Right atrium auricular region (tissue), 2 donors: ENCODE data around the gene ZNF138. TPM values are rescaled to one million over a fixed set of nuclear protein-coding genes. Genes with fewer than 3 reads are reported as not detected.
"Not testable (repeated sequence)": the region's sequence is repeated elsewhere in the genome, so short reads cannot be mapped to it uniquely, and the experiment has no call there.

Experiments
- DNase-seq: peaks from one replicate; pipeline ENCODE4 v3.0.0-alpha.2; 2019; ENCODE audit warnings: low spot score
- H3K27ac ChIP-seq, 2 donors: fragments of 200-600 bp; sonication (generic); 1 replicate in 1 of 2; 2 replicates in 1 of 2; pipeline ENCODE4 v1.5.1; 2016 to 2019
- H3K27me3 ChIP-seq, 2 donors: fragments of 200-600 bp; sonication (generic); one replicate each; pipeline versions ENCODE4 v1.5.1 to v1.6.0; 2017 to 2019
- H3K36me3 ChIP-seq: fragments of 200-600 bp; sonication (generic); one replicate; pipeline ENCODE4 v1.5.1; 2016
- H3K4me1 ChIP-seq, 2 donors: fragments of 200-600 bp; sonication (generic); one replicate each; pipeline versions ENCODE4 v1.5.1 to v1.6.0; 2017 to 2019
- H3K4me3 ChIP-seq, 2 donors: fragments of 200-600 bp; sonication (generic); 1 replicate in 1 of 2; 2 replicates in 1 of 2; pipeline ENCODE4 v1.5.1; 2017 to 2019; ENCODE audit warnings: mild to moderate bottlenecking in 1 of 2, moderate library complexity in 1 of 2
- H3K9me3 ChIP-seq, 2 donors: fragments of 200-600 bp; sonication (generic); one replicate each; pipeline ENCODE4 v1.5.1; 2019
- total RNA-seq, 2 donors: library from RNA; depleted of rRNA; stranded (reverse); fragments of >200 nt; gene quantifications; one replicate each; pipeline ENCODE4 v1.1.0, GENCODE V29; 2016
- TF ChIP-seq, protein P1 (sequence below), 2 donors: fragments of 200-600 bp; sonication (generic); IDR thresholded peaks; one replicate each; pipeline ENCODE4 v1.5.1; 2019; ENCODE audit warnings: antibody characterized with exemption in 2 of 2

Gene ZNF138
- total RNA-seq, 2 donors from 2014 or later, result 3.1 to 7.6 TPM

- H3K9me3 ChIP-seq, result no peaks in the 10 kb centered on the region
- TF ChIP-seq, protein P1, sequence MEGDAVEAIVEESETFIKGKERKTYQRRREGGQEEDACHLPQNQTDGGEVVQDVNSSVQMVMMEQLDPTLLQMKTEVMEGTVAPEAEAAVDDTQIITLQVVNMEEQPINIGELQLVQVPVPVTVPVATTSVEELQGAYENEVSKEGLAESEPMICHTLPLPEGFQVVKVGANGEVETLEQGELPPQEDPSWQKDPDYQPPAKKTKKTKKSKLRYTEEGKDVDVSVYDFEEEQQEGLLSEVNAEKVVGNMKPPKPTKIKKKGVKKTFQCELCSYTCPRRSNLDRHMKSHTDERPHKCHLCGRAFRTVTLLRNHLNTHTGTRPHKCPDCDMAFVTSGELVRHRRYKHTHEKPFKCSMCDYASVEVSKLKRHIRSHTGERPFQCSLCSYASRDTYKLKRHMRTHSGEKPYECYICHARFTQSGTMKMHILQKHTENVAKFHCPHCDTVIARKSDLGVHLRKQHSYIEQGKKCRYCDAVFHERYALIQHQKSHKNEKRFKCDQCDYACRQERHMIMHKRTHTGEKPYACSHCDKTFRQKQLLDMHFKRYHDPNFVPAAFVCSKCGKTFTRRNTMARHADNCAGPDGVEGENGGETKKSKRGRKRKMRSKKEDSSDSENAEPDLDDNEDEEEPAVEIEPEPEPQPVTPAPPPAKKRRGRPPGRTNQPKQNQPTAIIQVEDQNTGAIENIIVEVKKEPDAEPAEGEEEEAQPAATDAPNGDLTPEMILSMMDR (IDR thresholded peaks at IDR 0.05), result no peak
- H3K4me1 ChIP-seq, result no peaks in the 10 kb centered on the region
- DNase-seq, result no peak
- no peaks in the 10 kb centered on the region for H3K27me3 ChIP-seq
- no peak overlapping the region for H3K27ac ChIP-seq
- H3K36me3 ChIP-seq, result no peaks in the 10 kb centered on the region
- no peak overlapping the region for H3K4me3 ChIP-seq
Observed at GRCh38 chr7:64849924-64850499, 55.8 kb downstream of the ZNF138 start.

DNA sequence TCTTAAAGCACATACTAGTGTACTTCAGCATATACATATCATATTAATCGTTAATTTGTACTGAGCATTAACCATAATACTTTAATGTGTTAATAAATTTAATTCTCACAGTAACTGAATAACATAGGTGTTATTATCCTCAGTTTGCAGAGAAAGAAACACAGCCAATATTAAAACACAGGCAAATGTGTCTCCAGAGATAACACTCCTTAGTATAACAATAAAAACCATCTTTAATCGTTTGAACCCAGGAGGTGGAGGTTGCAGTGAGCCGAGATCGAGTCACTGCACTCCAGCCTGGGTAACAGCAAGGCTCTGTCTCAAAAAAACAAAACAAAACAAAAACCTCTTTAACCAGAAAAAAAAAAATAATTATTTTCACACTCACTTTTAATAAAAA lies 59.5 kb downstream of the ZNF138 start:
- Histone ChIP-seq H3K4me1 (no peaks in the 10 kb centered on the region), H3K4me3 (no peak overlapping the region), H3K9me3 (no peaks in the 10 kb centered on the region), H3K27ac (no peak overlapping the region), H3K27me3 (no peaks in the 10 kb centered on the region), H3K36me3 (no peaks in the 10 kb centered on the region)
- DNase-seq, result no peak
- TF ChIP-seq, protein P1 (IDR thresholded peaks at IDR 0.05), result no peak

DNA sequence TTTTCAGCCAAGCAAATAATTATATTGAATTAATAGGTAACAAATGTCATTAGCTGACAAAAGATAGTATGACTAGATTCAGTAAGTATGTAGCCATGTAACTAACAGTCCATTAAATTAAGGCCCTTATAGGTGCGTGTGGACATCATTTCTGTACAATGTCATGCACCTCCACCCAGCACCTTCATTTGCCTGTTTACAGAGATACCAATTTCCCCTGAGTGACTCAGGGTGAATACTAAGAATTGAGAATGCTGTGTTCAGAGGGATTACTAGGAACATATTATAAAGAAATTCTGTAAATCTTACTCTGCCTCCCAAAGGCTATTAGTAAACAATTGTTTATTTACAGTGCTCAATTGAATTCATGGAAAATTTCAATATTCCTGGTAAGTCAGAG lies 60.7 kb downstream of the ZNF138 start:
- no peaks in the 10 kb centered on the region for H3K27me3 ChIP-seq
- H3K4me3 ChIP-seq, result no peak overlapping the region
- no peaks in the 10 kb centered on the region for H3K9me3 ChIP-seq
- no peak for DNase-seq
- no peaks in the 10 kb centered on the region for H3K4me1 ChIP-seq
- no peak overlapping the region for H3K27ac ChIP-seq
- TF ChIP-seq, protein P1 (IDR thresholded peaks at IDR 0.05), result no peak
- H3K36me3 ChIP-seq, result no peaks in the 10 kb centered on the region

- Histone ChIP-seq H3K4me3 (no peak overlapping the region), H3K9me3 (no peaks in the 10 kb centered on the region), H3K27ac (no peak overlapping the region), H3K36me3 (no peaks in the 10 kb centered on the region), H3K4me1 (no peaks in the 10 kb centered on the region), H3K27me3 (no peaks in the 10 kb centered on the region)
- TF ChIP-seq, protein P1 (IDR thresholded peaks at IDR 0.05), result no peak
- DNase-seq, result peak; percentile 36
Observed at GRCh38 chr7:64863021-64863420, 68.8 kb downstream of the ZNF138 start.

GRCh38 chr7:64863530-64863929 lies 69.3 kb downstream of the ZNF138 start:
- peak; percentile 34 for DNase-seq
- not testable (repeated sequence) for H3K27ac ChIP-seq, H3K4me1 ChIP-seq, H3K4me3 ChIP-seq, H3K36me3 ChIP-seq, H3K9me3 ChIP-seq, H3K27me3 ChIP-seq

GRCh38 chr7:64863969-64864368 lies 69.7 kb downstream of the ZNF138 start:
- H3K27me3 ChIP-seq, result no peaks in the 10 kb centered on the region
- TF ChIP-seq, protein P1 (IDR thresholded peaks at IDR 0.05), result no peak
- H3K27ac ChIP-seq, result no peak overlapping the region
- no peaks in the 10 kb centered on the region for H3K36me3 ChIP-seq
- H3K9me3 ChIP-seq, result no peaks in the 10 kb centered on the region
- no peaks in the 10 kb centered on the region for H3K4me1 ChIP-seq
- H3K4me3 ChIP-seq, result no peak overlapping the region
- peak; percentile 28 for DNase-seq
